UCSD-AML1 (cell line): ENCODE results near the gene APLP2.
"Not testable (repeated sequence)": the region's sequence is repeated elsewhere in the genome, so short reads cannot be mapped to it uniquely, and the experiment has no call there.

Source experiments
- DNase-seq: peaks from one replicate; lab custom pipeline; 2025; ENCODE audit not compliant: unreplicated experiment; lab: John Stamatoyannopoulos, UW

APLP2 gene

DNA sequence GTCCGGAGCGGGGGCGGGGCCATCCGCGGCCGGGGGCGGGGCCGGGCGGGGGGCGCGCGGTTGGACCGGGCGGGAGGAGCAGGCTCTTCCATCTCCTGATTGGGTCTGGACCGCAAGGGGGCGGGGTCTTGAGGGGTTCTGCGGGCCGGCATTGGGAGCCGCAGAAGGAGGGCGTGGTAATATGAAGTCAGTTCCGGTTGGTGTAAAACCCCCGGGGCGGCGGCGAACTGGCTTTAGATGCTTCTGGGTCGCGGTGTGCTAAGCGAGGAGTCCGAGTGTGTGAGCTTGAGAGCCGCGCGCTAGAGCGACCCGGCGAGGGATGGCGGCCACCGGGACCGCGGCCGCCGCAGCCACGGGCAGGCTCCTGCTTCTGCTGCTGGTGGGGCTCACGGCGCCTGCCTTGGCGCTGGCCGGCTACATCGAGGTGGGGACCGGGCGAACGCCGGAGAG is at the start of gene APLP2:
APLP2 (plus strand) TSS at position 236 of the 450 bp plus-strand sequence; CDS start at position 320, 84 bp downstream.
- peak; percentile 95 for DNase-seq

GRCh38 chr11:130020323-130020722 is 49.4 kb upstream of the APLP2 start:
- DNase-seq = no peak

GRCh38 chr11:130021606-130022005 is 48.1 kb upstream of the APLP2 start:
- not testable (repeated sequence) for DNase-seq

DNA sequence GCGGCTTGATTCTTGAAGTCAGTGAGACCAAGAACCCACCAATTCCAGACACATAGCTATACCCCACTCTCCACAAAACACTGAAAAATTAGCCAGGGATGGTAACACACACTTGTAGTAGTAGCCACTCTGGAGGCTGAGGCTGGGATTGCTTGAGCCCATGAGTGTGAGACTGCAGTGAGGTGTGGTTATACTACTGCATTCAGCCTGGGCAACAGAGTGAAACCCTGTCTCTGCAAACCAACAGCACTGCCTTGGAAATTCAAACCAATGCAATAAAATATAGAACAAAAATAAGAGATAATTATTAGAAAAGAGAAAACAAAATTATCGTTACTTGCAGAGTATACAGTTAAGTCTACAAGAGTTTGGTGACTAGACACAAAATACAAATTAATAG is 46.9 kb upstream of the APLP2 start:
- no peak for DNase-seq

DNA sequence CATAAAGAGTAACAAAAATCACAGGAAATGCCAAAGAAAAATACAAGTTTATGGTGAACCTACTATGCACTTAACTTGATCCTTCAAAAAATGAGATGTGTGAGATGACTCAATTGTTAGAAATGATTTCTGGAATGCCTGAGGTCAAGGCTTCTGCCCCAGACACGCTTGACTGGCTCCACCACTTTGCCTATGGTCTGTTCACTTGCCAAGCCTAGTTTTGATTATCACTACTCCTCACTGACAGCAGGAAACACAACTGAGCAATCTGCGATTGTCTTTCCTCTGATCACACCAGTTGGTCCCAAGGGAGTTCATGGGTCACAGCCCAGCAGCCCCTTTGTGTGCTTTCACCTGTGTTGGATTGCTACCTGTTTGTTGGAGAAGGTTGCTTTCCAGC is 46.5 kb upstream of the APLP2 start:
- no peak for DNase-seq

DNA sequence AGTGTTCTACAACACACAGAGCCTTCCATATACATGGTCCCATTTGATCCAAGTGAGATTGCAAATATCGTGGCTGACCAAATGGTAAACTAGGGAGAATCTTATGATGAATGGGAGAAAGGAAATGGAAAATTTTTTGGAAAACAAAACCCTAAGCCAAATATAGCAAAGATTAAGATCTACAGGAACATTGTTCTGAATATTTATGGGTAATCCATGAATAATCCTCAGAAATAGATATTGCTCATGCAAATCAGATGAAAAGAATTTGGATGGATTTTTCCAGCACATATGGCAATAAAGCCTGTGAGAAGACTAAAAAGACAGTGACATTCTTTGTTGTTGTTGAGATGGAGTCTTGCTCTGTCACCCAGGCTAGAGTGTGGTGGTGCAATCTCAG is 45.3 kb upstream of the APLP2 start:
- no peak for DNase-seq

GRCh38 chr11:130025371-130025770 is 44.3 kb upstream of the APLP2 start:
- DNase-seq = no peak

- no peak for DNase-seq
Measured at GRCh38 chr11:130029137-130029536, 40.6 kb upstream of the APLP2 start.

- no peak for DNase-seq
Measured at GRCh38 chr11:130031056-130031455, 38.6 kb upstream of the APLP2 start.

GRCh38 chr11:130031945-130032344 is 37.7 kb upstream of the APLP2 start:
- DNase-seq = no peak

- DNase-seq = no peak
Measured at GRCh38 chr11:130032931-130033330, 36.8 kb upstream of the APLP2 start.

- DNase-seq = no peak
Measured at GRCh38 chr11:130034236-130034635, 35.5 kb upstream of the APLP2 start.

DNA sequence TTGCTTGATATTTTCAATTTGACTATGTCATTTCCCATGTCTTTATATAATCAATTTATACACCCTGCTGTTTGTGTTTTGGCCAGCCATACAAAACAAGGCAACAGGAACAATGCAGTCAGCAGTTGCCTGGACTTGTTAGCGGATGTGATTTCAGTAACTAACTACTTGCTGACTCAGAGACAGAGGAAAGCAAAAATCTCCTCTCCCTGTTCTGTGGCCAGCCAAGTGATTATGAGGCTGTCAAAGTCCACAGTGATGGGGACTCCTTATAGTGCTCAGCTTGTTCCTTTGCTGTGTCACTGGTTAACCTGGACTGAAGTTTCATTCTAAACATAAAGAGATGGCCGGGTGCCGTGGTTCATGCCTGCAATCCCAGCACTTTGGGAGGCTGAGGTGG is 32.6 kb upstream of the APLP2 start:
- no peak for DNase-seq

GRCh38 chr11:130037881-130038585 is 31.7 kb upstream of the APLP2 start:
- no peak for DNase-seq

DNA sequence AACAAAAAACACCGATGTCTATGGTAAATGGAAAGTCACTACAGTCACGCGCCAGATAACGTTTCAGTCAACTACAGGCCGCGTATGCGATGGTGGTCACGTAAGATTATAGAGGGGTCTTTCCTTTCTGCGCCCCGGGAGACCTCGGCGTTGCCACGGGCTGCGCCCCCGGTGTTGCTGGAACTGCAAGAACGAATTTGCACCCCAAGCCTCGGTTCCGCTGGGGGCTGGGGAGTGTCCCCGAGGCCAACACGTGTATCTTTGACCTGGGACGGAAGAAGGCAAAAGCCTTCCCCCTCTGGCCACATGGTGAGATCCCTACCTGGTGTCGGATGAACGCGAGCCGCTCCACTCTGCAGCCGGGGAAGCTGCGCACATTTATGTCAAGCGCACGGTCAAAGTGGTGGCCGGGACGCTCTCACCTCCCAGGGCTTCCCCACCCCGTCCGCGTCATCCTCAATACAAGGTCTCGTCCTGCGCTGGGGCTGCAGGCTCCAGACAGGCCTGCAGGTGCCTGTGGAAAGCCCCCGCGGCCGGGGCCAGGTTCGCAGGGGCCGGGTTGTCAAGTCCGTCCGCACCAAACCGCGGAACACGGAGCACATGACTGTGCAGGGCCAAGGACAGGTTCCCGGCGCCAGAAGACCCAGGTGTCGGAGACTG is 29.3 kb upstream of the APLP2 start:
- no peak for DNase-seq

- DNase-seq = no peak
Measured at GRCh38 chr11:130042093-130042591, 27.6 kb upstream of the APLP2 start.

DNA sequence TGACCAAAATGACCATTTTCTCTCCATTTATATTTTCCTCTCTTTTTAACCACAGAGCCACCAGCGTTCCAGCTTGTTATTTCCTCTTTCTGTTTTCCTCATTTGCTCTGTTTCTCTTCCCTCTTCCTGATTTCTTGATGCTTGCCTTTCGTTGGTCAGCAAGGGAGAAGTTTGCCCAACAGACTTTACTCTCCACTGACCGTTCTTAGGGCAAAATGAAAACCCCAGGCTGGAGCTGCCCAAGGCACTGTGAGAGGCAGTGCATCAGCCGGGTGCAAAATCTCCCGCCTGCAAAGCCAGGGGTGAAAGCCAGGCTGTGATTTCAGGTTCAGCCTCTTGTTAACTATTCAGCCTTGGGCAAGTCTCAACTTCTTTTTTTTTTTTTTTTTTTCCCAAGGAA is 26.1 kb upstream of the APLP2 start:
- no peak for DNase-seq

DNA sequence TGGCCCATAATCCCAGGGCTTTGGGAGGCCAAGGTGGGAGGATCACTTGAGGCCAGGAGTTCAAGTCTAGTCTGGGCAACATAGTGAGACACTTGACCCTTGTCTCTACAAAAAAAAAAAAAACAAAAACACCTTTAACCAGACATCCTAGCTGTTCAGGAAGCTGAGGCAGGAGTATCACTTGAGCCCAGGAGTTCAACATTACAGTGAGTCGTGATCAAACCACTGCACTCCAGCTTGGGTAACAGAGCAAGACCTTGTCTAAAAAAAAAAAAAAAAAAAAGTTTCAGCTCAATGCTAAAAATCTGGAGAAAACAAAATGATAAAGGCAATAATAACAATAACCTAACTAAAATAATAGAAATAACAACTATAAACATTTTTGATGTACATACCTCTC is 22.6 kb upstream of the APLP2 start:
- no peak for DNase-seq

DNA sequence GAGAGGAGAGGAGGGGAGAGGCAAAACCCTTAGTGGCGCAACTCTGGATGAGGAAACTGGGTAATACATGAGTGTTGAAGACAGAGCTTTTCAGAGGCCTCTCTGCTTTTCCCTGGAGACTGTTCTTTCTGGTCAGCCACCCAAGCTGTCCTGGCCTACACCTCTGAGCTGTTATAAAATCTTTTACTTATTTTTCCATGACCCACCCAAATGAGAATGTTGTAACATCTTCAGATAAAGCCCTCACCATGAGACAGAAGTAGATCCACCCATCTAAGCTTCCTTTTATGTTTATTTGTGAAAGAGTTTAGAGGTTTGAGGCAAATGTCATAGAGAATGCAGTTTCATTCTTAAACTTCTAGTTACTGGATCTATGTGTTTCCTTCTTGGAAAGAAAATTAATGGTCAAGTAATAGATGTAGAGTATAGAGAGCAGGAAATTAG is 20.3 kb upstream of the APLP2 start:
- no peak for DNase-seq

DNA sequence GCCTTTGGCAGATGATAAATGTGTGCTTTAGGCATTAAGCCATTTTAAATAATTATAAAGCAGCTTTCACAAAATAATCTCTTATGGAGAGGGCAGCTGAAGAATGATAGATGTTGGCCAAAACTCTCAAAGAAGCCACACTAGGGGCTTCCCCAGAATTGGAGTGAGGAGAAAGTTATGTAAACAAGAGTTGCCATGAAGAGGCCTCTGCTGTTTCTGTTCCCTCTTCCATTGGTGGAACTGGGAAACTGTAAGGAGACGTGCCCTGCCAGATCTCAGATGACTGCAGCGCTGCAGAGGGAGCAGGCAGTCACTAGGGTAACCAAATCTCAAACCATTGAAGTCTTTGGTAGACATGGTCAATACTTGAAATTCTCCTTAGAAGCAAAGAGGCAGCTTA is 19.4 kb upstream of the APLP2 start:
- DNase-seq = no peak

- DNase-seq = no peak
Measured at GRCh38 chr11:130051082-130051481, 18.6 kb upstream of the APLP2 start.

DNA sequence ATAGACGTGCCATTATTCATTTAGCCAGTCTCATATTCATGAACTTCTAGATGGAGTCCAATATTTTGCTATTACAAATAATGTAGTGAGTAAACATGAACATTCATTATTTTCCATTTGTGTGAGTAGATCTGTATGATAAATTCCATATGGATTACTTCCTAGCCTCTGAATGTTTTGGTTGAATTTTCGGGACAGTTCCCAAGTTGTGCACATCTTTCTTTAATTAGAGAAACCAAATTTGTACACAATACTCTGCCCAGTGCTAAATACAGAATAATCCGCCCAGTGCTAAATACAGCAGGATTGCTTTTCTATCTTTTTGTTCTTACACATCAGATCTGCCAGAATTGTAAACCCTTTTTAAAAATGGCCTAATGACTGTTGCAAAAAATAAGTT is 17.1 kb upstream of the APLP2 start:
- no peak for DNase-seq
